ENCODE measurements around the gene TSEN54.

TSEN54 gene

GRCh38 chr17:75481194-75482068, 34.9 kb upstream of the TSEN54 start:
- no peak for DNase-seq (ENCODE audit: extremely low read depth, low read depth)
- no peak overlapping the region for H3K4me3 ChIP-seq (replicated peaks; ENCODE audit: low read depth, low read length)
- no peak for TF ChIP-seq CTCF (IDR thresholded peaks at IDR 0.05; ENCODE audit: low read depth, low read length, missing control alignments)

GRCh38 chr17:75482098-75482942, 34.0 kb upstream of the TSEN54 start:
- H3K4me3 ChIP-seq (replicated peaks; ENCODE audit: low read depth, low read length): no peak overlapping the region
- DNase-seq (ENCODE audit: extremely low read depth, low read depth): no peak
- TF ChIP-seq CTCF (IDR thresholded peaks at IDR 0.05; ENCODE audit: low read depth, low read length, missing control alignments): no peak

GRCh38 chr17:75485688-75486087, 30.6 kb upstream of the TSEN54 start:
- TF ChIP-seq CTCF (IDR thresholded peaks at IDR 0.05; ENCODE audit: low read depth, low read length, missing control alignments): no peak
- no peak for DNase-seq (ENCODE audit: extremely low read depth, low read depth)
- no peak overlapping the region for H3K4me3 ChIP-seq (replicated peaks; ENCODE audit: low read depth, low read length)

GRCh38 chr17:75486151-75486550, 30.2 kb upstream of the TSEN54 start:
- H3K4me3 ChIP-seq (replicated peaks; ENCODE audit: low read depth, low read length): no peak overlapping the region
- no peak for TF ChIP-seq CTCF (IDR thresholded peaks at IDR 0.05; ENCODE audit: low read depth, low read length, missing control alignments)
- no peak for DNase-seq (ENCODE audit: extremely low read depth, low read depth)

- no peak overlapping the region for H3K4me3 ChIP-seq (replicated peaks; ENCODE audit: low read depth, low read length)
- TF ChIP-seq CTCF (IDR thresholded peaks at IDR 0.05; ENCODE audit: low read depth, low read length, missing control alignments): no peak
- no peak for DNase-seq (ENCODE audit: extremely low read depth, low read depth)
Observed at GRCh38 chr17:75486951-75487350, 29.4 kb upstream of the TSEN54 start.

- DNase-seq (ENCODE audit: extremely low read depth, low read depth): no peak
- no peak for TF ChIP-seq CTCF (IDR thresholded peaks at IDR 0.05; ENCODE audit: low read depth, low read length, missing control alignments)
- H3K4me3 ChIP-seq (replicated peaks; ENCODE audit: low read depth, low read length): no peak overlapping the region
Observed at GRCh38 chr17:75487351-75488070, 28.8 kb upstream of the TSEN54 start.

All from HFF-Myc (cell line).